Vagina (tissue), 2 donors: Measurements from ENCODE around the gene FAM200B. TPM values are rescaled to one million over a fixed set of nuclear protein-coding genes. Genes with fewer than 3 reads are reported as not detected.

Source experiments
- DNase-seq, 2 donors: peaks; one replicate each; pipeline ENCODE4 v3.0.0-alpha.2; 2017; ENCODE audit errors: extremely low spot score in 2 of 2
- H3K27ac ChIP-seq: fragments of 200-600 bp; sonication (generic); one replicate; pipeline ENCODE4 v1.5.1; 2019
- H3K27me3 ChIP-seq: fragments of 200-600 bp; sonication (generic); one replicate; pipeline ENCODE4 v1.5.1; 2019
- H3K36me3 ChIP-seq, 2 donors: fragments of 200-600 bp; sonication (generic); one replicate each; pipeline ENCODE4 v1.5.1; 2017 to 2019
- H3K4me1 ChIP-seq: fragments of 200-600 bp; sonication (generic); one replicate; pipeline ENCODE4 v1.5.1; 2019
- H3K4me3 ChIP-seq, 2 donors: fragments of 200-600 bp; sonication (generic); 1 replicate in 1 of 2; 2 replicates in 1 of 2; pipeline ENCODE4 v1.5.1; 2016 to 2019
- H3K9me3 ChIP-seq: fragments of 200-600 bp; sonication (generic); one replicate; pipeline ENCODE4 v1.5.1; 2019
- CTCF ChIP-seq, 3 experiments: fragments of 450-650 bp in 2 of 3; fragments of 200-600 bp in 1 of 3; sonication (generic) in 1 of 3; IDR thresholded peaks; one replicate each; pipeline ENCODE4 v1.5.1; 2017 to 2019; ENCODE audit warnings: antibody characterized with exemption in 3 of 3, mild to moderate bottlenecking in 2 of 3, moderate library complexity in 2 of 3
- POLR2A ChIP-seq, 2 donors: fragments of 450-650 bp; IDR thresholded peaks; one replicate each; pipeline ENCODE4 v1.6.1; 2017; ENCODE audit warnings: antibody characterized with exemption in 2 of 2, mild to moderate bottlenecking in 2 of 2, moderate library complexity in 2 of 2
- POLR2AphosphoS5 ChIP-seq, 2 donors: sonication (generic); formaldehyde crosslinking; IDR thresholded peaks; one replicate each; pipeline ENCODE4 v1.9.0; 2017; ENCODE audit warnings: antibody characterized with exemption in 2 of 2, mild to moderate bottlenecking in 2 of 2, low read depth in 1 of 2; ENCODE audit not compliant: insufficient read depth in 1 of 2
- intact Hi-C: fragments of 100-400 bp; cut with DNase I; formaldehyde crosslinking; loops from one replicate; pipeline ENCODE4 v1.15.1; 2023
- total RNA-seq: library from RNA; depleted of rRNA; stranded (reverse); fragments of >200 nt; gene quantifications from one replicate; pipeline ENCODE4 v1.2.3, GENCODE V29; 2016

Gene FAM200B
- total RNA-seq, 1 donor from 2014 or later: 29.5 TPM

- H3K4me1 ChIP-seq: no peaks in the 10 kb centered on the region
- DNase-seq: no peak
- H3K27ac ChIP-seq: no peak overlapping the region
- H3K27me3 ChIP-seq: no peaks in the 10 kb centered on the region
- no peak overlapping the region for H3K4me3 ChIP-seq
- no peaks in the 10 kb centered on the region for H3K36me3 ChIP-seq
- TF ChIP-seq CTCF (IDR thresholded peaks at IDR 0.05) (no peak), POLR2A (IDR thresholded peaks at IDR 0.05) (no peak), POLR2AphosphoS5 (IDR thresholded peaks at IDR 0.05; ENCODE audit: insufficient read depth in 1 of 2, low read depth in 1 of 2) (no peak)
- no peaks in the 10 kb centered on the region for H3K9me3 ChIP-seq
- intact Hi-C loops: no loop called here
These were observed 57.2 kb downstream of the FAM200B start for GRCh38 chr4:15738877-15739276.

Other genes with a start within 250 kb of the FAM200B start
- gene CC2D2A, start 211.9 kb upstream of the FAM200B start, total RNA-seq: 33.1 TPM
- 103 TPM for gene FBXL5, start 26.5 kb upstream of the FAM200B start, total RNA-seq
- 5.2 TPM for gene BST1, start 21.2 kb downstream of the FAM200B start, total RNA-seq
- gene CD38, start 96.5 kb downstream of the FAM200B start, total RNA-seq: 1.2 TPM